GM06990 (cell line): ENCODE data around the gene C3orf20.

Experiments used
- DNase-seq: peaks from one replicate; pipeline ENCODE4 v3.0.0-alpha.2; 2011; ENCODE audit not compliant: insufficient read length; ENCODE audit errors: extremely low read depth
- H3K27me3 ChIP-seq: replicated peaks from 2 replicates; pipeline ENCODE4 v1.6.0; 2011; ENCODE audit warnings: low read length; ENCODE audit not compliant: control insufficient read depth, insufficient read depth
- H3K36me3 ChIP-seq: 2 replicates; pipeline ENCODE4 v1.5.1; 2011; ENCODE audit warnings: low read length; ENCODE audit not compliant: control insufficient read depth, insufficient read depth
- H3K4me3 ChIP-seq: replicated peaks from 2 replicates; pipeline ENCODE4 v1.5.1; 2011; ENCODE audit warnings: low read depth, mild to moderate bottlenecking, control low read depth, low read length
- CTCF ChIP-seq: IDR thresholded peaks from 2 replicates; pipeline ENCODE4 v1.5.1; 2011; ENCODE audit warnings: low read length, control low read depth, mild to moderate bottlenecking, inconsistent platforms; ENCODE audit not compliant: insufficient read depth, poor library complexity, severe bottlenecking

C3orf20 gene

GRCh38 chr3:14700891-14701290, 25.9 kb downstream of the C3orf20 start:
- no peak for TF ChIP-seq CTCF
- Histone ChIP-seq H3K27me3 (no peaks in the 10 kb centered on the region), H3K4me3 (no peak overlapping the region), H3K36me3 (no peaks in the 10 kb centered on the region; the same call in none of the 2 replicates)
- no peak for DNase-seq

GRCh38 chr3:14701676-14702075, 26.7 kb downstream of the C3orf20 start:
- DNase-seq, result no peak
- no peak for TF ChIP-seq CTCF
- H3K4me3 ChIP-seq, result no peak overlapping the region
- no peaks in the 10 kb centered on the region; the same call in none of the 2 replicates for H3K36me3 ChIP-seq
- H3K27me3 ChIP-seq, result no peaks in the 10 kb centered on the region

- no peaks in the 10 kb centered on the region; the same call in none of the 2 replicates for H3K36me3 ChIP-seq
- TF ChIP-seq CTCF, result no peak
Observed at GRCh38 chr3:14703128-14703750, 28.3 kb downstream of the C3orf20 start.

GRCh38 chr3:14703791-14704190, 28.9 kb downstream of the C3orf20 start:
- TF ChIP-seq CTCF, result no peak
- Histone ChIP-seq H3K4me3 (no peak overlapping the region), H3K27me3 (no peaks in the 10 kb centered on the region), H3K36me3 (no peaks in the 10 kb centered on the region; the same call in none of the 2 replicates)
- no peak for DNase-seq

More at GRCh38 chr3:14703128-14703750, 28.3 kb downstream of the C3orf20 start:
- no peak for DNase-seq
- no peak overlapping the region for H3K4me3 ChIP-seq
- no peaks in the 10 kb centered on the region for H3K27me3 ChIP-seq

GRCh38 chr3:14706096-14706495, 31.2 kb downstream of the C3orf20 start:
- Histone ChIP-seq H3K27me3 (no peaks in the 10 kb centered on the region), H3K4me3 (no peak overlapping the region), H3K36me3 (no peaks in the 10 kb centered on the region; the same call in none of the 2 replicates)
- TF ChIP-seq CTCF, result no peak
- no peak for DNase-seq
